Epithelial cell of proximal tubule (primary cell): Measurements from ENCODE around the gene DSG3. TPM values are rescaled to one million over a fixed set of nuclear protein-coding genes. Genes with fewer than 3 reads are reported as not detected.
A peak's percentile ranks its signal among the peaks of the same experiment; 100 is the strongest.

ENCODE experiments used
- DNase-seq: peaks from one replicate; pipeline ENCODE4 v3.0.0-alpha.2; 2011; ENCODE audit warnings: low read depth
- H3K4me3 ChIP-seq: 2 replicates; pipeline ENCODE4 v1.5.1; 2011; ENCODE audit warnings: low read depth, mild to moderate bottlenecking, low read length
- total RNA-seq: library from RNA; depleted of rRNA; stranded (reverse); fragments of >200 nt; gene quantifications from 2 replicates; pipeline ENCODE4 v1.2.3, GENCODE V29; 2015
- TF ChIP-seq, protein P1 (sequence below): conservative IDR thresholded peaks from 2 replicates; pipeline ENCODE4 v1.5.1; 2012; ENCODE audit warnings: low read depth, mild to moderate bottlenecking, low read length

DSG3 gene
- total RNA-seq, 1 donor from 2014 or later = not detected

- TF ChIP-seq, protein P1, sequence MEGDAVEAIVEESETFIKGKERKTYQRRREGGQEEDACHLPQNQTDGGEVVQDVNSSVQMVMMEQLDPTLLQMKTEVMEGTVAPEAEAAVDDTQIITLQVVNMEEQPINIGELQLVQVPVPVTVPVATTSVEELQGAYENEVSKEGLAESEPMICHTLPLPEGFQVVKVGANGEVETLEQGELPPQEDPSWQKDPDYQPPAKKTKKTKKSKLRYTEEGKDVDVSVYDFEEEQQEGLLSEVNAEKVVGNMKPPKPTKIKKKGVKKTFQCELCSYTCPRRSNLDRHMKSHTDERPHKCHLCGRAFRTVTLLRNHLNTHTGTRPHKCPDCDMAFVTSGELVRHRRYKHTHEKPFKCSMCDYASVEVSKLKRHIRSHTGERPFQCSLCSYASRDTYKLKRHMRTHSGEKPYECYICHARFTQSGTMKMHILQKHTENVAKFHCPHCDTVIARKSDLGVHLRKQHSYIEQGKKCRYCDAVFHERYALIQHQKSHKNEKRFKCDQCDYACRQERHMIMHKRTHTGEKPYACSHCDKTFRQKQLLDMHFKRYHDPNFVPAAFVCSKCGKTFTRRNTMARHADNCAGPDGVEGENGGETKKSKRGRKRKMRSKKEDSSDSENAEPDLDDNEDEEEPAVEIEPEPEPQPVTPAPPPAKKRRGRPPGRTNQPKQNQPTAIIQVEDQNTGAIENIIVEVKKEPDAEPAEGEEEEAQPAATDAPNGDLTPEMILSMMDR = no peak
- H3K4me3 ChIP-seq = no peak overlapping the region
Measured at GRCh38 chr18:31441493-31441892, 6.0 kb upstream of the DSG3 start.

GRCh38 chr18:31444142-31444541 lies 3.4 kb upstream of the DSG3 start:
- no peak overlapping the region for H3K4me3 ChIP-seq
- TF ChIP-seq, protein P1 = no peak
- no peak for DNase-seq

More at GRCh38 chr18:31441493-31441892, 6.0 kb upstream of the DSG3 start:
- DNase-seq = no peak

- TF ChIP-seq, protein P1 = no peak
- no peak overlapping the region for H3K4me3 ChIP-seq
- no peak for DNase-seq
Measured at GRCh38 chr18:31445908-31446307, 1.6 kb upstream of the DSG3 start.

- DNase-seq = no peak
- TF ChIP-seq, protein P1 = no peak
- no peak overlapping the region for H3K4me3 ChIP-seq
Measured at GRCh38 chr18:31446854-31447253, 687 bp upstream of the DSG3 start.

GRCh38 chr18:31450409-31450808 lies 2.9 kb downstream of the DSG3 start:
- no peak overlapping the region for H3K4me3 ChIP-seq
- DNase-seq = no peak
- TF ChIP-seq, protein P1 = no peak

- H3K4me3 ChIP-seq = no peak overlapping the region
- TF ChIP-seq, protein P1 = no peak
- DNase-seq = no peak
Measured at GRCh38 chr18:31451625-31452024, 4.1 kb downstream of the DSG3 start.

DNA sequence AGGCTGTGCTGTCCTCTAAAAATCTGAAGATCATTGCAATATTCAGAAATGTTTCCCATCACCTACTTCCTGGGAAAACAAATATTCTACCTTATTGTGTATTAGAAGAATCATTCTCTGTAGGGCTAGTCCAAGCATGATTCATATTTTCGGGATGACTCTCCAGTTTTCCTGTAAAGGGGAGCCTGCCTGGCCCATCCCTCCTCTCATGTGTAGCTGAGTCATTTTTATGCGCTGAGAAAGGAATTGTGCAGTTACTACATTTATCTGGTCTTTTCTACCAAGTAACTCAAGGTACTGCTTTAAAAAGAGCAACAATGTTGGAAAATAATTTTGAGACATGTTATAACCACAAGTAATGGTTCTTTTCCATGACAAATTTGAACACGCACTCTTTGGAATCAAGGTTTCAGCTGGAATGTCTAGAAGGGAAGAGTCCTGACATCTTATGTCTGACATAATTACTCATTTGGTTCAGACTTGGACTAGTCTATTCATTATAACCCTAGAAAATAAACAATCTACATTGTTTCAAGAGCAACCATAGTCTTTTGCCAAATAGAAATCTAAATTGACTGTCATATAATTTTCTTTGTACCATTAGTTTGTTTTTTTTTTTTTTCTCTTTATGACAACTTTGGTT lies 6.6 kb downstream of the DSG3 start:
- TF ChIP-seq, protein P1 = no peak
- H3K4me3 ChIP-seq = no peak overlapping the region
- DNase-seq = peak; percentile 27
